ENCODE data around the gene TCL1A. TPM values are rescaled to one million over a fixed set of nuclear protein-coding genes. Genes with fewer than 3 reads are reported as not detected.

Gene TCL1A
- total and polyA plus RNA-seq, 4 donors = 0.14 to 17.2 (median 0.68) TPM

DNA sequence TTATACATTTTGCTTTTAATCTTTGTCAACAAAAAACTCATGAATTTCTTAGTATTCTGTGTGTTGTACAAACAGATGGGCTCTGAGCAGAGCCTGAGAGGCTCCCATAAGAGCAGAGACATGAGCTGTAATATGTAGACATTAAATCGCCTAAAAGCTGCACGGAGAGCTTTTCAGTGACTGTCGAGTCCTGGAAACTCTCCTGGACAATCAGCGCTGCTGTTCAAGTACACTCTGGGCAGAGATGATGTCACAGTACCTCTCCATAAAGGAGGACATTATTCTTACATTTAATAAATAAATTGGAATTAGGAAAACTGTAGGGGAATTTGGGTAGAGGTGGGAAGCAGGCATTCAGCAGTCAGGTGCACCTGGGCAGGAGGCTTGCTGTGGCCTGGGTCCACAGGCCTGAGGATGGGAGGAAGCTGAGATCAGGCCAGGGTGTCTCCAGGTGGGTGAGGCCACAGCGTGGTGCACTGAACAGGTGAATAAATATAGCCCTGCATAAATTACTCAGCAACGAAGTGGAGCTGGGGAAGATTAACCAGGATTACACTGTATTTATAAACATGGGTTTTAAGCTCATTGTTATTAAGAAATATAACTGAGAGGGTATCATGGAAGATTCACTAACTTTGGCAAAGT is 13.3 kb upstream of the TCL1A start:
- Histone ChIP-seq H3K9ac (ENCODE audit: low read depth in 1 of 2, low read length in 2 of 2) (no peak overlapping the region), H3K9me3 (ENCODE audit: control insufficient read depth in 4 of 4, low read length in 3 of 4) (peaks cover 2 to 6% (median 3%) of the 10 kb centered on the region in 4 donors), H3K27ac (ENCODE audit: low read depth in 1 of 2, low read length in 2 of 2) (no peak overlapping the region), H3K36me3 (ENCODE audit: control insufficient read depth in 4 of 4, insufficient read depth in 3 of 4, low read depth in 1 of 4, low read length in 3 of 4) (no peaks in the 10 kb centered on the region), H3K27me3 (ENCODE audit: control insufficient read depth in 4 of 4, insufficient read depth in 4 of 4, low read length in 3 of 4) (peaks cover 0 to 3% (median 0%) of the 10 kb centered on the region in 4 donors), H3K4me3 (ENCODE audit: low read depth in 1 of 3, low read length in 3 of 3) (no peak overlapping the region), H3K4me1 (ENCODE audit: control insufficient read depth in 4 of 4, insufficient read depth in 4 of 4, low read length in 3 of 4) (no peaks in the 10 kb centered on the region)
- 66% methylated on average over 6 of the region's 6 CpGs for WGBS
- TF ChIP-seq EGR1 (IDR thresholded peaks at IDR 0.05; ENCODE audit: low read depth in 2 of 2) (no peak), HNF4G (IDR thresholded peaks at IDR 0.05) (no peak), RAD21 (IDR thresholded peaks at IDR 0.05) (no peak), TAF1 (conservative IDR thresholded peaks at IDR 0.05) (no peak), SP1 (IDR thresholded peaks at IDR 0.05) (no peak), YY1 (IDR thresholded peaks at IDR 0.05) (no peak), NR2F2 (IDR thresholded peaks at IDR 0.05) (no peak), RXRA (IDR thresholded peaks at IDR 0.05) (no peak), JUND (IDR thresholded peaks at IDR 0.05) (no peak), FOXA1 (IDR thresholded peaks at IDR 0.05) (no peak), GABPA (IDR thresholded peaks at IDR 0.05 in 1 of 2, conservative IDR thresholded peaks at IDR 0.05 in 1 of 2) (no peak), FOXA2 (IDR thresholded peaks at IDR 0.05) (no peak)
- TF ChIP-seq, protein P1, sequence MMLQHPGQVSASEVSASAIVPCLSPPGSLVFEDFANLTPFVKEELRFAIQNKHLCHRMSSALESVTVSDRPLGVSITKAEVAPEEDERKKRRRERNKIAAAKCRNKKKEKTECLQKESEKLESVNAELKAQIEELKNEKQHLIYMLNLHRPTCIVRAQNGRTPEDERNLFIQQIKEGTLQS (IDR thresholded peaks at IDR 0.05) = no peak
- TF ChIP-seq, protein P2, sequence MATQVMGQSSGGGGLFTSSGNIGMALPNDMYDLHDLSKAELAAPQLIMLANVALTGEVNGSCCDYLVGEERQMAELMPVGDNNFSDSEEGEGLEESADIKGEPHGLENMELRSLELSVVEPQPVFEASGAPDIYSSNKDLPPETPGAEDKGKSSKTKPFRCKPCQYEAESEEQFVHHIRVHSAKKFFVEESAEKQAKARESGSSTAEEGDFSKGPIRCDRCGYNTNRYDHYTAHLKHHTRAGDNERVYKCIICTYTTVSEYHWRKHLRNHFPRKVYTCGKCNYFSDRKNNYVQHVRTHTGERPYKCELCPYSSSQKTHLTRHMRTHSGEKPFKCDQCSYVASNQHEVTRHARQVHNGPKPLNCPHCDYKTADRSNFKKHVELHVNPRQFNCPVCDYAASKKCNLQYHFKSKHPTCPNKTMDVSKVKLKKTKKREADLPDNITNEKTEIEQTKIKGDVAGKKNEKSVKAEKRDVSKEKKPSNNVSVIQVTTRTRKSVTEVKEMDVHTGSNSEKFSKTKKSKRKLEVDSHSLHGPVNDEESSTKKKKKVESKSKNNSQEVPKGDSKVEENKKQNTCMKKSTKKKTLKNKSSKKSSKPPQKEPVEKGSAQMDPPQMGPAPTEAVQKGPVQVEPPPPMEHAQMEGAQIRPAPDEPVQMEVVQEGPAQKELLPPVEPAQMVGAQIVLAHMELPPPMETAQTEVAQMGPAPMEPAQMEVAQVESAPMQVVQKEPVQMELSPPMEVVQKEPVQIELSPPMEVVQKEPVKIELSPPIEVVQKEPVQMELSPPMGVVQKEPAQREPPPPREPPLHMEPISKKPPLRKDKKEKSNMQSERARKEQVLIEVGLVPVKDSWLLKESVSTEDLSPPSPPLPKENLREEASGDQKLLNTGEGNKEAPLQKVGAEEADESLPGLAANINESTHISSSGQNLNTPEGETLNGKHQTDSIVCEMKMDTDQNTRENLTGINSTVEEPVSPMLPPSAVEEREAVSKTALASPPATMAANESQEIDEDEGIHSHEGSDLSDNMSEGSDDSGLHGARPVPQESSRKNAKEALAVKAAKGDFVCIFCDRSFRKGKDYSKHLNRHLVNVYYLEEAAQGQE (IDR thresholded peaks at IDR 0.05) = no peak
- TF ChIP-seq, protein P3, sequence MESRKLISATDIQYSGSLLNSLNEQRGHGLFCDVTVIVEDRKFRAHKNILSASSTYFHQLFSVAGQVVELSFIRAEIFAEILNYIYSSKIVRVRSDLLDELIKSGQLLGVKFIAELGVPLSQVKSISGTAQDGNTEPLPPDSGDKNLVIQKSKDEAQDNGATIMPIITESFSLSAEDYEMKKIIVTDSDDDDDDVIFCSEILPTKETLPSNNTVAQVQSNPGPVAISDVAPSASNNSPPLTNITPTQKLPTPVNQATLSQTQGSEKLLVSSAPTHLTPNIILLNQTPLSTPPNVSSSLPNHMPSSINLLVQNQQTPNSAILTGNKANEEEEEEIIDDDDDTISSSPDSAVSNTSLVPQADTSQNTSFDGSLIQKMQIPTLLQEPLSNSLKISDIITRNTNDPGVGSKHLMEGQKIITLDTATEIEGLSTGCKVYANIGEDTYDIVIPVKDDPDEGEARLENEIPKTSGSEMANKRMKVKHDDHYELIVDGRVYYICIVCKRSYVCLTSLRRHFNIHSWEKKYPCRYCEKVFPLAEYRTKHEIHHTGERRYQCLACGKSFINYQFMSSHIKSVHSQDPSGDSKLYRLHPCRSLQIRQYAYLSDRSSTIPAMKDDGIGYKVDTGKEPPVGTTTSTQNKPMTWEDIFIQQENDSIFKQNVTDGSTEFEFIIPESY (IDR thresholded peaks at IDR 0.05) = no peak
- TF ChIP-seq, protein P4, sequence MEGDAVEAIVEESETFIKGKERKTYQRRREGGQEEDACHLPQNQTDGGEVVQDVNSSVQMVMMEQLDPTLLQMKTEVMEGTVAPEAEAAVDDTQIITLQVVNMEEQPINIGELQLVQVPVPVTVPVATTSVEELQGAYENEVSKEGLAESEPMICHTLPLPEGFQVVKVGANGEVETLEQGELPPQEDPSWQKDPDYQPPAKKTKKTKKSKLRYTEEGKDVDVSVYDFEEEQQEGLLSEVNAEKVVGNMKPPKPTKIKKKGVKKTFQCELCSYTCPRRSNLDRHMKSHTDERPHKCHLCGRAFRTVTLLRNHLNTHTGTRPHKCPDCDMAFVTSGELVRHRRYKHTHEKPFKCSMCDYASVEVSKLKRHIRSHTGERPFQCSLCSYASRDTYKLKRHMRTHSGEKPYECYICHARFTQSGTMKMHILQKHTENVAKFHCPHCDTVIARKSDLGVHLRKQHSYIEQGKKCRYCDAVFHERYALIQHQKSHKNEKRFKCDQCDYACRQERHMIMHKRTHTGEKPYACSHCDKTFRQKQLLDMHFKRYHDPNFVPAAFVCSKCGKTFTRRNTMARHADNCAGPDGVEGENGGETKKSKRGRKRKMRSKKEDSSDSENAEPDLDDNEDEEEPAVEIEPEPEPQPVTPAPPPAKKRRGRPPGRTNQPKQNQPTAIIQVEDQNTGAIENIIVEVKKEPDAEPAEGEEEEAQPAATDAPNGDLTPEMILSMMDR (IDR thresholded peaks at IDR 0.05; ENCODE audit: low read depth, low read length, missing input control) = no peak
- TF ChIP-seq, protein P5, sequence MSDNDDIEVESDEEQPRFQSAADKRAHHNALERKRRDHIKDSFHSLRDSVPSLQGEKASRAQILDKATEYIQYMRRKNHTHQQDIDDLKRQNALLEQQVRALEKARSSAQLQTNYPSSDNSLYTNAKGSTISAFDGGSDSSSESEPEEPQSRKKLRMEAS (IDR thresholded peaks at IDR 0.05) = no peak
- no peak for DNase-seq (ENCODE audit: low spot score)

Measured in liver (tissue), 9 donors.